ENCODE measurements around the gene CORO2A. TPM values are rescaled to one million over a fixed set of nuclear protein-coding genes. Genes with fewer than 3 reads are reported as not detected.

The CORO2A gene
- total and polyA plus RNA-seq, 2 of the 8 experiments (the other 6 are each of a cell fraction or from before 2014, with no cell fraction given): 13.7 to 27.9 TPM

DNA sequence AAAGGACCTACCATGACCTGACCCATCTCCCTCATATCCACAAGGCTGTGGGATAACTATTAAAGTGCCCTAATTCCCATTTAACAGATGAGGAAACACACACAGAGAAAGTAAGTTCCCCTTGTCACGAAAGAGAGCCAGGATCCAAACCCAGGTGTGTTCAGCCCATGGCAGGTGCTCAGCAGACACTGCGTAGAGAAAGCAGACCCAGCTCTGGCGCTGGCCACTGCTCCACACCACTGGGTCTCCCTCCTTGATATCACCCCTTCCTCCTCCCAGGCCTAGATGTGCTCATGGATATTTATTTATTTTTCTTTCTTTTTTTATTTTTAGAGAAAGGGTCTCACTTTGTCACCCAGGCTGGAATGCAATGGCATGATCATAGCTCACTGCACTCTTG is 24.0 kb upstream of the CORO2A start:
- peaks cover 8 to 28% (median 17%) of the 10 kb centered on the region in 4 experiments for H3K4me1 ChIP-seq (replicated peaks in 1 of 4; ENCODE audit: control insufficient read depth in 3 of 4, insufficient read depth in 4 of 4, low read length in 3 of 4)
- H3K27me3 ChIP-seq (replicated peaks in 1 of 4; ENCODE audit: control insufficient read depth in 3 of 4, extremely low read depth in 1 of 4, insufficient read depth in 3 of 4, low read length in 3 of 4): no peaks in the 10 kb centered on the region
- no peak overlapping the region for H2BK120ac ChIP-seq (replicated peaks; ENCODE audit: low read depth, low read length)
- H4K20me1 ChIP-seq (replicated peaks in 1 of 2; ENCODE audit: control insufficient read depth in 1 of 2, insufficient read depth in 2 of 2, low read length in 2 of 2): no peaks in the 10 kb centered on the region
- no peak overlapping the region for H3K9ac ChIP-seq (replicated peaks in 1 of 4; ENCODE audit: extremely low read depth in 1 of 4, low read depth in 3 of 4, low read length in 3 of 4)
- no peak overlapping the region for H2BK15ac ChIP-seq (ENCODE audit: low read length)
- H2BK20ac ChIP-seq (ENCODE audit: low read length): no peak overlapping the region
- no peak overlapping the region for H3K27ac ChIP-seq (ENCODE audit: low read depth, low read length)
- H3K79me1 ChIP-seq (ENCODE audit: low read depth, low read length): no peaks in the 10 kb centered on the region
- no peaks in the 10 kb centered on the region for H3K9me3 ChIP-seq (ENCODE audit: insufficient read depth in 2 of 2, low read depth in 1 of 2, low read length in 1 of 2)
- ChIA-PET CTCF (ENCODE audit: partially characterized antibody) (interaction anchor here (0.8 to 7.6 kb wide), 13 partner anchors 11 to 145 kb away, joined by 3 to 62 read pairs (median 5); partner anchors contain the start of gene TBC1D2), POLR2A (ENCODE audit: partially characterized antibody) (interaction anchor here (1.0 kb wide), 1 partner anchor 18 kb away, joined by 3 read pairs; no protein-coding TSS in a partner anchor)
- no peak overlapping the region for H3K18ac ChIP-seq (ENCODE audit: extremely low read depth, low read length)
- no peak overlapping the region; the same call in 1 of the 2 replicates for H4K8ac ChIP-seq (ENCODE audit: extremely low read depth, insufficient read depth, low read length)
- peak overlapping the region; percentile 22; the same call in 1 of the 2 replicates for H2BK5ac ChIP-seq (ENCODE audit: low read depth, low read length)
- H3K23ac ChIP-seq (ENCODE audit: insufficient read length): no peak overlapping the region
- H3K14ac ChIP-seq (ENCODE audit: insufficient read length): no peak overlapping the region
- DNase-seq (ENCODE audit: low read depth in 1 of 2, low spot score in 2 of 2) (no peak), FAIRE-seq (no peak)
- no peak overlapping the region for H2BK12ac ChIP-seq (ENCODE audit: low read depth, low read length)
- no peak overlapping the region for H3K4me3 ChIP-seq (ENCODE audit: extremely low read depth in 1 of 4, insufficient read depth in 2 of 4, low read depth in 3 of 4, low read length in 4 of 4)
- H3K4me2 ChIP-seq (ENCODE audit: insufficient read depth in 1 of 2, low read depth in 2 of 2, low read length in 2 of 2): no peak overlapping the region
- H4K5ac ChIP-seq (ENCODE audit: insufficient read length, low read depth, low read length): no peak overlapping the region
- no peaks in the 10 kb centered on the region for H3K79me2 ChIP-seq (ENCODE audit: control insufficient read depth in 1 of 2, insufficient read depth in 2 of 2, low read length in 2 of 2)
- no peaks in the 10 kb centered on the region for H3K23me2 ChIP-seq (ENCODE audit: low read depth, low read length)
- 90% methylated on average over 3 of the region's 3 CpGs; no CpG with 5 or more reads in 1 of the 2 experiments for WGBS, 2 experiments (ENCODE audit: extremely low coverage in 1 of 2, insufficient coverage in 1 of 2, insufficient read length in 1 of 2, insufficient replicate concordance in 2 of 2, low coverage in 1 of 2, low lambda C conversion rate in 2 of 2, missing lambda C conversion rate in 1 of 2)
- H2AFZ ChIP-seq (ENCODE audit: low read length): no peak overlapping the region
- peaks cover 0 to 3% (median under 1%) of the 10 kb centered on the region in 4 experiments; a peak in 1 of 8 replicates for H3K36me3 ChIP-seq (ENCODE audit: control insufficient read depth in 2 of 4, insufficient read depth in 4 of 4, low read length in 3 of 4)
- H3K4ac ChIP-seq (replicated peaks; ENCODE audit: insufficient read length, low read depth, low read length): no peak overlapping the region
- no peak overlapping the region for H2AK5ac ChIP-seq (ENCODE audit: low read depth, low read length)
- H3K56ac ChIP-seq (replicated peaks; ENCODE audit: insufficient read length, low read depth, low read length): no peak overlapping the region
- no peak overlapping the region for H4K91ac ChIP-seq (replicated peaks; ENCODE audit: insufficient read length, low read length)
- no peak for TF ChIP-seq EZH2 (IDR thresholded peaks at IDR 0.05; ENCODE audit: low read depth, low read length, severe bottlenecking)
- TF ChIP-seq CREB1 (IDR thresholded peaks at IDR 0.05): no peak
- no peak for TF ChIP-seq PHF8 (conservative IDR thresholded peaks at IDR 0.05; ENCODE audit: low read depth, low read length)
- no peak for TF ChIP-seq KDM5A (IDR thresholded peaks at IDR 0.05; ENCODE audit: low read length)
- TF ChIP-seq SUZ12 (IDR thresholded peaks at IDR 0.05; ENCODE audit: low read length): no peak
- TF ChIP-seq POU5F1 (IDR thresholded peaks at IDR 0.05; ENCODE audit: low read depth, low read length): no peak
- no peak for TF ChIP-seq HDAC6 (IDR thresholded peaks at IDR 0.05; ENCODE audit: low read depth, low read length)
- TF ChIP-seq KDM4A (IDR thresholded peaks at IDR 0.05; ENCODE audit: low read depth, low read length, severe bottlenecking): no peak
- TF ChIP-seq BACH1 (IDR thresholded peaks at IDR 0.05; ENCODE audit: low read length): no peak
- TF ChIP-seq, protein P1, sequence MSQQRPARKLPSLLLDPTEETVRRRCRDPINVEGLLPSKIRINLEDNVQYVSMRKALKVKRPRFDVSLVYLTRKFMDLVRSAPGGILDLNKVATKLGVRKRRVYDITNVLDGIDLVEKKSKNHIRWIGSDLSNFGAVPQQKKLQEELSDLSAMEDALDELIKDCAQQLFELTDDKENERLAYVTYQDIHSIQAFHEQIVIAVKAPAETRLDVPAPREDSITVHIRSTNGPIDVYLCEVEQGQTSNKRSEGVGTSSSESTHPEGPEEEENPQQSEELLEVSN (IDR thresholded peaks at IDR 0.05): no peak
- no peak for TF ChIP-seq SAP30 (IDR thresholded peaks at IDR 0.05; ENCODE audit: insufficient read depth, insufficient replicate concordance, low read length)
- TF ChIP-seq SIN3A (conservative IDR thresholded peaks at IDR 0.05 in 1 of 2, IDR thresholded peaks at IDR 0.05 in 1 of 2; ENCODE audit: low read depth in 1 of 2, low read length in 2 of 2): no peak
- no peak for TF ChIP-seq CEBPB (IDR thresholded peaks at IDR 0.05; ENCODE audit: low read depth, low read length)
